DOHH2 (cell line): ENCODE measurements around the gene C5orf15.

Experiments
- H3F3A ChIP-seq: fragments of 200-600 bp; sonication (generic), shearing (Covaris generic); 2 replicates; pipeline ENCODE4 v1.6.0; 2016; ENCODE audit warnings: antibody characterized with exemption, mild to moderate bottlenecking; ENCODE audit not compliant: control insufficient read depth, insufficient read depth
- H3K27ac ChIP-seq: fragments of 200-600 bp; sonication (generic); 2 replicates; pipeline ENCODE4 v1.5.1; 2014; ENCODE audit warnings: low read depth, mild to moderate bottlenecking, low read length, moderate library complexity
- H3K27me3 ChIP-seq: fragments of 200-600 bp; sonication (generic); 2 replicates; pipeline ENCODE4 v1.6.1; 2014; ENCODE audit warnings: mild to moderate bottlenecking, low read length, mixed read lengths; ENCODE audit not compliant: control insufficient read depth
- H3K36me3 ChIP-seq: fragments of 200-600 bp; sonication (generic); 2 replicates; pipeline ENCODE4 v1.6.1; 2014; ENCODE audit warnings: mild to moderate bottlenecking, low read length, moderate library complexity, mixed read lengths; ENCODE audit not compliant: control insufficient read depth
- H3K4me1 ChIP-seq: fragments of 200-600 bp; sonication (generic); 2 replicates; pipeline ENCODE4 v1.6.1; 2014; ENCODE audit warnings: mild to moderate bottlenecking, low read length, mixed read lengths; ENCODE audit not compliant: control insufficient read depth
- H3K4me2 ChIP-seq: fragments of 200-600 bp; sonication (generic); 2 replicates; pipeline ENCODE4 v1.6.0; 2014; ENCODE audit warnings: mild to moderate bottlenecking, low read length, moderate library complexity
- H3K4me3 ChIP-seq: fragments of 200-600 bp; sonication (generic); 2 replicates; pipeline ENCODE4 v1.5.1; 2014; ENCODE audit warnings: mild to moderate bottlenecking, low read length, mixed read lengths
- H3K79me2 ChIP-seq: fragments of 200-600 bp; sonication (generic); 2 replicates; pipeline ENCODE4 v1.6.1; 2014; ENCODE audit warnings: mild to moderate bottlenecking, low read length, mixed read lengths; ENCODE audit not compliant: control insufficient read depth
- H3K9me2 ChIP-seq: fragments of 200-600 bp; sonication (generic); replicated peaks from 2 replicates; pipeline ENCODE4 v1.6.1; 2014; ENCODE audit warnings: mild to moderate bottlenecking, low read length, mixed read lengths; ENCODE audit not compliant: control insufficient read depth
- H3K9me3 ChIP-seq: fragments of 200-600 bp; sonication (generic); 2 replicates; pipeline ENCODE4 v1.6.1; 2014; ENCODE audit warnings: antibody characterized with exemption, low read length, mixed read lengths; ENCODE audit not compliant: control insufficient read depth, insufficient read depth
- H4K20me1 ChIP-seq: fragments of 200-600 bp; sonication (generic); 2 replicates; pipeline ENCODE4 v1.6.0; 2014; ENCODE audit warnings: low read depth, mild to moderate bottlenecking, antibody characterized with exemption, low read length, moderate library complexity; ENCODE audit not compliant: control insufficient read depth, insufficient read depth
- CTCF ChIP-seq: fragments of 200-600 bp; sonication (generic); IDR thresholded peaks from one replicate; pipeline ENCODE4 v1.5.1; 2014; ENCODE audit warnings: antibody characterized with exemption, mild to moderate bottlenecking, low read depth, low read length; ENCODE audit not compliant: poor library complexity, severe bottlenecking
- EZH2phosphoT487 ChIP-seq: fragments of 200-600 bp; sonication (generic); IDR thresholded peaks from 2 replicates; pipeline ENCODE4 v1.6.1; 2017; ENCODE audit warnings: borderline replicate concordance, mild to moderate bottlenecking, antibody characterized with exemption, low read length, moderate library complexity, mixed read lengths

Gene C5orf15

GRCh38 chr5:133985540-133986180, 17.2 kb upstream of the C5orf15 start:
- peaks cover 58% of the 10 kb centered on the region for H3K79me2 ChIP-seq
- H3K36me3 ChIP-seq, result peaks cover 78% of the 10 kb centered on the region
- H3K4me1 ChIP-seq, result no peaks in the 10 kb centered on the region
- H3K9me2 ChIP-seq, result no peaks in the 10 kb centered on the region
- H3K27ac ChIP-seq, result no peak overlapping the region
- TF ChIP-seq EZH2phosphoT487 (no peak), CTCF (no peak)
- H3K9me3 ChIP-seq, result no peaks in the 10 kb centered on the region
- H3K4me2 ChIP-seq, result no peak overlapping the region
- H3K4me3 ChIP-seq, result no peak overlapping the region
- peaks cover 9% of the 10 kb centered on the region for H3F3A ChIP-seq
- H4K20me1 ChIP-seq, result peaks cover 8% of the 10 kb centered on the region; the same call in 1 of the 2 replicates
- H3K27me3 ChIP-seq, result no peaks in the 10 kb centered on the region

- H3K4me2 ChIP-seq, result no peak overlapping the region
- no peaks in the 10 kb centered on the region for H3K27me3 ChIP-seq
- H3F3A ChIP-seq, result peaks cover 9% of the 10 kb centered on the region
- TF ChIP-seq CTCF (no peak), EZH2phosphoT487 (no peak)
- H3K9me2 ChIP-seq, result no peaks in the 10 kb centered on the region
- peaks cover 8% of the 10 kb centered on the region; the same call in 1 of the 2 replicates for H4K20me1 ChIP-seq
- no peaks in the 10 kb centered on the region for H3K4me1 ChIP-seq
- no peak overlapping the region for H3K27ac ChIP-seq
- no peak overlapping the region for H3K4me3 ChIP-seq
- H3K36me3 ChIP-seq, result peaks cover 77% of the 10 kb centered on the region
- H3K9me3 ChIP-seq, result no peaks in the 10 kb centered on the region
- H3K79me2 ChIP-seq, result peaks cover 55% of the 10 kb centered on the region
These were observed 15.2 kb upstream of the C5orf15 start for GRCh38 chr5:133983674-133984073.

- no peak overlapping the region for H3K27ac ChIP-seq
- peaks cover 79% of the 10 kb centered on the region for H3K36me3 ChIP-seq
- peaks cover 8% of the 10 kb centered on the region; the same call in 1 of the 2 replicates for H4K20me1 ChIP-seq
- H3K27me3 ChIP-seq, result no peaks in the 10 kb centered on the region
- TF ChIP-seq EZH2phosphoT487, result no peak
- no peak for TF ChIP-seq CTCF
- H3K9me2 ChIP-seq, result no peaks in the 10 kb centered on the region
- H3K4me2 ChIP-seq, result no peak overlapping the region
- no peaks in the 10 kb centered on the region for H3K9me3 ChIP-seq
- H3K4me3 ChIP-seq, result no peak overlapping the region
- peaks cover 48% of the 10 kb centered on the region for H3K79me2 ChIP-seq
- H3F3A ChIP-seq, result peaks cover 13% of the 10 kb centered on the region
- H3K4me1 ChIP-seq, result no peaks in the 10 kb centered on the region
These were observed 13.3 kb upstream of the C5orf15 start for GRCh38 chr5:133981714-133982113.

- peaks cover 78% of the 10 kb centered on the region for H3K36me3 ChIP-seq
These were observed 12.2 kb upstream of the C5orf15 start for GRCh38 chr5:133980652-133981051.

More at GRCh38 chr5:133980652-133981051, 12.2 kb upstream of the C5orf15 start:
- Histone ChIP-seq H4K20me1 (peaks cover 8% of the 10 kb centered on the region; the same call in 1 of the 2 replicates), H3K27me3 (no peaks in the 10 kb centered on the region), H3K4me3 (no peak overlapping the region), H3K9me2 (no peaks in the 10 kb centered on the region), H3K79me2 (peaks cover 38% of the 10 kb centered on the region), H3K9me3 (no peaks in the 10 kb centered on the region), H3F3A (peaks cover 13% of the 10 kb centered on the region), H3K27ac (no peak overlapping the region), H3K4me2 (no peak overlapping the region), H3K4me1 (no peaks in the 10 kb centered on the region)
- TF ChIP-seq CTCF, result no peak
- no peak for TF ChIP-seq EZH2phosphoT487
